HEK293 (cell line): ENCODE results near the gene HSPB8.
A peak's percentile ranks its signal among the peaks of the same experiment; 100 is the strongest.

ENCODE experiments used
- HOXA7 ChIP-seq: sonication (generic); formaldehyde crosslinking; IDR thresholded peaks from 2 replicates; pipeline ENCODE4 v1.8.1; 2022; ENCODE audit warnings: missing genetic modification reagents, borderline replicate concordance
- OVOL3 ChIP-seq: fragments of 450-650 bp; formaldehyde crosslinking; IDR thresholded peaks from 2 replicates; pipeline ENCODE4 v1.5.1; 2016; ENCODE audit warnings: missing biosample characterization, missing genetic modification characterization
- PRDM1 ChIP-seq: fragments of 450-650 bp; formaldehyde crosslinking; IDR thresholded peaks from 2 replicates; pipeline ENCODE4; 2016; ENCODE audit warnings: missing biosample characterization, missing genetic modification characterization
- REPIN1 ChIP-seq: fragments of 450-650 bp; formaldehyde crosslinking; IDR thresholded peaks from 2 replicates; pipeline ENCODE4 v1.5.1; 2017; ENCODE audit warnings: missing biosample characterization, missing genetic modification characterization, low read depth
- REST ChIP-seq: fragments of 450-650 bp; formaldehyde crosslinking; IDR thresholded peaks from 2 replicates; pipeline ENCODE4 v1.5.1; 2016; ENCODE audit warnings: missing biosample characterization, missing genetic modification characterization
- SP2 ChIP-seq: fragments of 450-650 bp; formaldehyde crosslinking; IDR thresholded peaks from 2 replicates; pipeline ENCODE4 v1.5.1; 2016; ENCODE audit warnings: missing biosample characterization, missing genetic modification characterization
- SP7 ChIP-seq: fragments of 450-650 bp; formaldehyde crosslinking; IDR thresholded peaks from 2 replicates; pipeline ENCODE4 v1.5.1; 2016; ENCODE audit warnings: missing biosample characterization, missing genetic modification characterization
- WT1 ChIP-seq: fragments of 450-650 bp; formaldehyde crosslinking; IDR thresholded peaks from 2 replicates; pipeline ENCODE4 v1.5.1; 2016; ENCODE audit warnings: missing biosample characterization, missing genetic modification characterization
- ZBTB48 ChIP-seq: fragments of 450-650 bp; formaldehyde crosslinking; IDR thresholded peaks from 2 replicates; pipeline ENCODE4 v1.5.1; 2016; ENCODE audit warnings: missing biosample characterization, missing genetic modification characterization
- ZNF10 ChIP-seq: fragments of 450-650 bp; formaldehyde crosslinking; IDR thresholded peaks from 2 replicates; pipeline ENCODE4 v1.5.1; 2017; ENCODE audit warnings: missing biosample characterization, missing genetic modification characterization
- ZNF121 ChIP-seq: fragments of 450-650 bp; formaldehyde crosslinking; IDR thresholded peaks from 2 replicates; pipeline ENCODE4 v1.5.1; 2016; ENCODE audit warnings: missing biosample characterization, missing genetic modification characterization
- ZNF175 ChIP-seq: fragments of 450-650 bp; formaldehyde crosslinking; IDR thresholded peaks from 2 replicates; pipeline ENCODE4 v1.5.1; 2016; ENCODE audit warnings: missing biosample characterization, missing genetic modification characterization
- ZNF184 ChIP-seq: fragments of 450-650 bp; IDR thresholded peaks from 2 replicates; pipeline ENCODE4 v1.5.1; 2018; ENCODE audit warnings: missing biosample characterization, mild to moderate bottlenecking, missing genetic modification characterization
- ZNF248 ChIP-seq: fragments of 450-650 bp; formaldehyde crosslinking; IDR thresholded peaks from 2 replicates; pipeline ENCODE4 v1.5.1; 2017; ENCODE audit warnings: missing biosample characterization, missing genetic modification characterization
- ZNF302 ChIP-seq: fragments of 450-650 bp; formaldehyde crosslinking; IDR thresholded peaks from 2 replicates; pipeline ENCODE4 v1.5.1; 2016; ENCODE audit warnings: missing biosample characterization, missing genetic modification characterization, low read depth
- ZNF311 ChIP-seq: fragments of 450-650 bp; formaldehyde crosslinking; IDR thresholded peaks from 2 replicates; pipeline ENCODE4 v1.5.1; 2017; ENCODE audit warnings: missing biosample characterization, missing genetic modification characterization, borderline replicate concordance
- ZNF561 ChIP-seq: fragments of 450-650 bp; IDR thresholded peaks from 2 replicates; pipeline ENCODE4 v1.5.1; 2018; ENCODE audit warnings: missing biosample characterization, missing genetic modification characterization, borderline replicate concordance
- ZNF600 ChIP-seq: fragments of 450-650 bp; formaldehyde crosslinking; IDR thresholded peaks from 2 replicates; pipeline ENCODE4 v1.5.1; 2016; ENCODE audit warnings: missing biosample characterization, missing genetic modification characterization
- ZNF654 ChIP-seq: fragments of 450-650 bp; formaldehyde crosslinking; IDR thresholded peaks from 2 replicates; pipeline ENCODE4 v1.5.1; 2016; ENCODE audit warnings: low read depth, missing biosample characterization, missing genetic modification characterization
- ZNF660 ChIP-seq: fragments of 450-650 bp; IDR thresholded peaks from 2 replicates; pipeline ENCODE4 v1.5.1; 2018; ENCODE audit warnings: missing biosample characterization, mild to moderate bottlenecking, missing genetic modification characterization
- ZNF704 ChIP-seq: fragments of 450-650 bp; formaldehyde crosslinking; IDR thresholded peaks from 2 replicates; pipeline ENCODE4 v1.5.1; 2016; ENCODE audit warnings: missing biosample characterization, missing genetic modification characterization
- ZNF792 ChIP-seq: fragments of 450-650 bp; formaldehyde crosslinking; IDR thresholded peaks from 2 replicates; pipeline ENCODE4 v1.5.1; 2016; ENCODE audit warnings: missing biosample characterization, missing genetic modification characterization
- ZNF837 ChIP-seq: fragments of 450-650 bp; formaldehyde crosslinking; IDR thresholded peaks from 2 replicates; pipeline ENCODE4 v1.5.1; 2016; ENCODE audit warnings: missing biosample characterization, missing genetic modification characterization
- TF ChIP-seq, protein P1 (sequence below): fragments of 450-650 bp; formaldehyde crosslinking; IDR thresholded peaks from 2 replicates; pipeline ENCODE4 v1.5.1; 2017; ENCODE audit warnings: missing biosample characterization, missing genetic modification characterization
- TF ChIP-seq, protein P2 (sequence below): fragments of 450-650 bp; formaldehyde crosslinking; IDR thresholded peaks from 2 replicates; pipeline ENCODE4 v1.5.1; 2016; ENCODE audit warnings: missing biosample characterization, missing genetic modification characterization, borderline replicate concordance
- TF ChIP-seq, protein P3 (sequence below): fragments of 450-650 bp; formaldehyde crosslinking; IDR thresholded peaks from 2 replicates; pipeline ENCODE4 v1.5.1; 2016; ENCODE audit warnings: missing biosample characterization, missing genetic modification characterization

Gene HSPB8

GRCh38 chr12:119176267-119177055 lies 2.3 kb upstream of the HSPB8 start (continued):
- TF ChIP-seq ZNF248 (tag by site-specific recombination) (no peak), HOXA7 (CRISPR knock-in tag) (no peak), ZNF175 (no peak), ZNF654 (tag by site-specific recombination) (no peak), SP2 (tag by site-specific recombination) (peak; percentile 43), ZBTB48 (tag by site-specific recombination) (peak; percentile 75; the same call in 1 of the 2 replicates), ZNF184 (no peak), ZNF121 (no peak), SP7 (peak; percentile 92), ZNF704 (tag by site-specific recombination) (no peak), ZNF311 (tag by site-specific recombination) (no peak), WT1 (no peak), ZNF561 (tag by site-specific recombination) (no peak), OVOL3 (no peak), REPIN1 (no peak), ZNF302 (tag by site-specific recombination) (no peak), ZNF10 (tag by site-specific recombination) (no peak), ZNF600 (tag by site-specific recombination) (peak; percentile 66), PRDM1 (tag by site-specific recombination) (peak; percentile 77), ZNF660 (tag by site-specific recombination) (peak; percentile 61), ZNF792 (tag by site-specific recombination) (no peak), REST (tag by site-specific recombination) (no peak), ZNF837 (tag by site-specific recombination) (no peak)
- TF ChIP-seq, protein P1, sequence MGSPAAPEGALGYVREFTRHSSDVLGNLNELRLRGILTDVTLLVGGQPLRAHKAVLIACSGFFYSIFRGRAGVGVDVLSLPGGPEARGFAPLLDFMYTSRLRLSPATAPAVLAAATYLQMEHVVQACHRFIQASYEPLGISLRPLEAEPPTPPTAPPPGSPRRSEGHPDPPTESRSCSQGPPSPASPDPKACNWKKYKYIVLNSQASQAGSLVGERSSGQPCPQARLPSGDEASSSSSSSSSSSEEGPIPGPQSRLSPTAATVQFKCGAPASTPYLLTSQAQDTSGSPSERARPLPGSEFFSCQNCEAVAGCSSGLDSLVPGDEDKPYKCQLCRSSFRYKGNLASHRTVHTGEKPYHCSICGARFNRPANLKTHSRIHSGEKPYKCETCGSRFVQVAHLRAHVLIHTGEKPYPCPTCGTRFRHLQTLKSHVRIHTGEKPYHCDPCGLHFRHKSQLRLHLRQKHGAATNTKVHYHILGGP: no peak
- TF ChIP-seq, protein P2, sequence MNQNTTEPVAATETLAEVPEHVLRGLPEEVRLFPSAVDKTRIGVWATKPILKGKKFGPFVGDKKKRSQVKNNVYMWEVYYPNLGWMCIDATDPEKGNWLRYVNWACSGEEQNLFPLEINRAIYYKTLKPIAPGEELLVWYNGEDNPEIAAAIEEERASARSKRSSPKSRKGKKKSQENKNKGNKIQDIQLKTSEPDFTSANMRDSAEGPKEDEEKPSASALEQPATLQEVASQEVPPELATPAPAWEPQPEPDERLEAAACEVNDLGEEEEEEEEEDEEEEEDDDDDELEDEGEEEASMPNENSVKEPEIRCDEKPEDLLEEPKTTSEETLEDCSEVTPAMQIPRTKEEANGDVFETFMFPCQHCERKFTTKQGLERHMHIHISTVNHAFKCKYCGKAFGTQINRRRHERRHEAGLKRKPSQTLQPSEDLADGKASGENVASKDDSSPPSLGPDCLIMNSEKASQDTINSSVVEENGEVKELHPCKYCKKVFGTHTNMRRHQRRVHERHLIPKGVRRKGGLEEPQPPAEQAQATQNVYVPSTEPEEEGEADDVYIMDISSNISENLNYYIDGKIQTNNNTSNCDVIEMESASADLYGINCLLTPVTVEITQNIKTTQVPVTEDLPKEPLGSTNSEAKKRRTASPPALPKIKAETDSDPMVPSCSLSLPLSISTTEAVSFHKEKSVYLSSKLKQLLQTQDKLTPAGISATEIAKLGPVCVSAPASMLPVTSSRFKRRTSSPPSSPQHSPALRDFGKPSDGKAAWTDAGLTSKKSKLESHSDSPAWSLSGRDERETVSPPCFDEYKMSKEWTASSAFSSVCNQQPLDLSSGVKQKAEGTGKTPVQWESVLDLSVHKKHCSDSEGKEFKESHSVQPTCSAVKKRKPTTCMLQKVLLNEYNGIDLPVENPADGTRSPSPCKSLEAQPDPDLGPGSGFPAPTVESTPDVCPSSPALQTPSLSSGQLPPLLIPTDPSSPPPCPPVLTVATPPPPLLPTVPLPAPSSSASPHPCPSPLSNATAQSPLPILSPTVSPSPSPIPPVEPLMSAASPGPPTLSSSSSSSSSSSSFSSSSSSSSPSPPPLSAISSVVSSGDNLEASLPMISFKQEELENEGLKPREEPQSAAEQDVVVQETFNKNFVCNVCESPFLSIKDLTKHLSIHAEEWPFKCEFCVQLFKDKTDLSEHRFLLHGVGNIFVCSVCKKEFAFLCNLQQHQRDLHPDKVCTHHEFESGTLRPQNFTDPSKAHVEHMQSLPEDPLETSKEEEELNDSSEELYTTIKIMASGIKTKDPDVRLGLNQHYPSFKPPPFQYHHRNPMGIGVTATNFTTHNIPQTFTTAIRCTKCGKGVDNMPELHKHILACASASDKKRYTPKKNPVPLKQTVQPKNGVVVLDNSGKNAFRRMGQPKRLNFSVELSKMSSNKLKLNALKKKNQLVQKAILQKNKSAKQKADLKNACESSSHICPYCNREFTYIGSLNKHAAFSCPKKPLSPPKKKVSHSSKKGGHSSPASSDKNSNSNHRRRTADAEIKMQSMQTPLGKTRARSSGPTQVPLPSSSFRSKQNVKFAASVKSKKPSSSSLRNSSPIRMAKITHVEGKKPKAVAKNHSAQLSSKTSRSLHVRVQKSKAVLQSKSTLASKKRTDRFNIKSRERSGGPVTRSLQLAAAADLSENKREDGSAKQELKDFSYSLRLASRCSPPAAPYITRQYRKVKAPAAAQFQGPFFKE (tag by site-specific recombination): no peak
- TF ChIP-seq, protein P3, sequence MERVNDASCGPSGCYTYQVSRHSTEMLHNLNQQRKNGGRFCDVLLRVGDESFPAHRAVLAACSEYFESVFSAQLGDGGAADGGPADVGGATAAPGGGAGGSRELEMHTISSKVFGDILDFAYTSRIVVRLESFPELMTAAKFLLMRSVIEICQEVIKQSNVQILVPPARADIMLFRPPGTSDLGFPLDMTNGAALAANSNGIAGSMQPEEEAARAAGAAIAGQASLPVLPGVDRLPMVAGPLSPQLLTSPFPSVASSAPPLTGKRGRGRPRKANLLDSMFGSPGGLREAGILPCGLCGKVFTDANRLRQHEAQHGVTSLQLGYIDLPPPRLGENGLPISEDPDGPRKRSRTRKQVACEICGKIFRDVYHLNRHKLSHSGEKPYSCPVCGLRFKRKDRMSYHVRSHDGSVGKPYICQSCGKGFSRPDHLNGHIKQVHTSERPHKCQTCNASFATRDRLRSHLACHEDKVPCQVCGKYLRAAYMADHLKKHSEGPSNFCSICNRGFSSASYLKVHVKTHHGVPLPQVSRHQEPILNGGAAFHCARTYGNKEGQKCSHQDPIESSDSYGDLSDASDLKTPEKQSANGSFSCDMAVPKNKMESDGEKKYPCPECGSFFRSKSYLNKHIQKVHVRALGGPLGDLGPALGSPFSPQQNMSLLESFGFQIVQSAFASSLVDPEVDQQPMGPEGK (tag by site-specific recombination): peak; percentile 92
